Measurements from ENCODE around the gene SUSD3.

Gene SUSD3

GRCh38 chr9:93111371-93112115 is 53.0 kb downstream of the SUSD3 start:
- CTCF ChIA-PET, result interaction anchor here (0.6 to 1.0 kb wide), 4 partner anchors 8 to 220 kb away, joined by 3 read pairs; no protein-coding TSS in a partner anchor
- peak; percentile 89 for DNase-seq (ENCODE audit: low spot score)
- TF ChIP-seq CTCF (conservative IDR thresholded peaks at IDR 0.05; ENCODE audit: low read depth), result no peak
- peak overlapping the region; percentile 68 for H3K27ac ChIP-seq
- POLR2A ChIA-PET (ENCODE audit: low non-redundant PET), result interaction anchor here (0.5 to 1.0 kb wide), 2 partner anchors 22 to 38 kb away, joined by 3 read pairs; partner anchors contain the start of gene NINJ1

- ChIA-PET CTCF (interaction anchor here (0.5 to 1.0 kb wide), 2 partner anchors 14 to 193 kb away, joined by 3 to 4 read pairs; no protein-coding TSS in a partner anchor), POLR2A (ENCODE audit: low non-redundant PET) (interaction anchor here (1.0 kb wide), 1 partner anchor 21 kb away, joined by 3 read pairs; the partner anchor contains the start of gene NINJ1)
- H3K27ac ChIP-seq, result peak overlapping the region; percentile 68
- no peak for DNase-seq (ENCODE audit: low spot score)
- TF ChIP-seq CTCF (conservative IDR thresholded peaks at IDR 0.05; ENCODE audit: low read depth), result no peak
These were observed 53.8 kb downstream of the SUSD3 start for GRCh38 chr9:93112116-93112863.

GRCh38 chr9:93112864-93113389 is 54.4 kb downstream of the SUSD3 start:
- TF ChIP-seq CTCF (conservative IDR thresholded peaks at IDR 0.05; ENCODE audit: low read depth), result no peak
- H3K27ac ChIP-seq, result peak overlapping the region; percentile 68
- POLR2A ChIA-PET (ENCODE audit: low non-redundant PET), result interaction anchor here (0.6 kb wide), 1 partner anchor 22 kb away, joined by 3 read pairs; no protein-coding TSS in a partner anchor
- CTCF ChIA-PET, result interaction anchor here (0.5 to 1.0 kb wide), 2 partner anchors 14 to 192 kb away, joined by 3 to 4 read pairs; no protein-coding TSS in a partner anchor
- no peak for DNase-seq (ENCODE audit: low spot score)

GRCh38 chr9:93114169-93114983 is 55.9 kb downstream of the SUSD3 start:
- CTCF ChIA-PET, result interaction anchor here (0.6 kb wide), 1 partner anchor 985 kb away, joined by 3 read pairs; no protein-coding TSS in a partner anchor
- POLR2A ChIA-PET (ENCODE audit: low non-redundant PET), result interaction anchor here (0.7 kb wide), 1 partner anchor 9 kb away, joined by 7 read pairs; no protein-coding TSS in a partner anchor
- no peak for TF ChIP-seq CTCF (conservative IDR thresholded peaks at IDR 0.05; ENCODE audit: low read depth)
- DNase-seq (ENCODE audit: low spot score), result no peak
- peak overlapping the region; percentile 68 for H3K27ac ChIP-seq

GRCh38 chr9:93114984-93115335 is 56.5 kb downstream of the SUSD3 start:
- peak overlapping the region; percentile 68 for H3K27ac ChIP-seq
- no peak for TF ChIP-seq CTCF (conservative IDR thresholded peaks at IDR 0.05; ENCODE audit: low read depth)
- POLR2A ChIA-PET (ENCODE audit: low non-redundant PET), result interaction anchor here (0.7 kb wide), 1 partner anchor 9 kb away, joined by 7 read pairs; no protein-coding TSS in a partner anchor
- CTCF ChIA-PET, result interaction anchor here (0.6 kb wide), 1 partner anchor 984 kb away, joined by 3 read pairs; no protein-coding TSS in a partner anchor
- DNase-seq (ENCODE audit: low spot score), result no peak
